NCI-H1092 treated with DMSO at 0.1 percent for 48 hours (cell line): ENCODE measurements around the gene MRPL40.
"Not testable (repeated sequence)": the region's sequence is repeated elsewhere in the genome, so short reads cannot be mapped to it uniquely, and the experiment has no call there.

Source experiments
- DNase-seq: peaks from one replicate; lab custom pipeline; 2025; lab: John Stamatoyannopoulos, UW

MRPL40 gene

DNA sequence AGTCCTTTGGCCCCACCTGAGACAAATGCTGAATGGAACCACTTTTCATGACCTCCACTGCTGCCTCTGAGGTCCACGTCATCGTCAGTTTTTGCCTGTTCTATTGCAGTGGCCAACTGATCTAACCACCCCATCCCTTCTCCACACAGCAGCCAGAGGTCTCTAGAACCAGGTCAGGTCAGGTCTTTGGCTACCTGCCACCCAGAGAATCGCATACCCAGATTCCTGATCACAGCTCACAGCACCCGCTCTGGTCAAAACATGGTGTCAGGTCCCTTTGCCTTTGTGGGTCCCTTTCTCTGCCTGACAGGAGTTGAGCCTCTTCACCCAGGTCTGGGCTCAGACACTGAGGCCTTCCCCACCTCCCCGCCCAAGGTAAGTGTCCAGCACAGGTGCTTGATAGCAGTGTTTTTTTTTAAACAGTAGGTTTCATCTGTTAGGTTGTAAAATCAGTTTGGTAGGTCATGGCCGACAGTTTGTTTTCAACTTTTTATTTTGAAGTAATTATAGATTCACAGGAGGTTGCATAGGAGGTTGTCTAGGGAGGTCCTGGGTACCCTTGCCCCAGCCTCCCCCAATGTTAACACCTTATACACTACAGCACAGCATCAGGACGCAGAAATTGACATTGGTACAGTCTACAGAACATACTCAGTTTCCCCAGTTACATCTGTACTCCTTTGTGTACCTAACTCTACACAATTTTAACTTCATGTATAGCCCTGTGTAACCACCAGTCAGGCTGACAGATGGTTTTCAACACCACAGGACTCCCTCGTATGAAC is 8.3 kb downstream of the MRPL40 start:
- DNase-seq = no peak

DNA sequence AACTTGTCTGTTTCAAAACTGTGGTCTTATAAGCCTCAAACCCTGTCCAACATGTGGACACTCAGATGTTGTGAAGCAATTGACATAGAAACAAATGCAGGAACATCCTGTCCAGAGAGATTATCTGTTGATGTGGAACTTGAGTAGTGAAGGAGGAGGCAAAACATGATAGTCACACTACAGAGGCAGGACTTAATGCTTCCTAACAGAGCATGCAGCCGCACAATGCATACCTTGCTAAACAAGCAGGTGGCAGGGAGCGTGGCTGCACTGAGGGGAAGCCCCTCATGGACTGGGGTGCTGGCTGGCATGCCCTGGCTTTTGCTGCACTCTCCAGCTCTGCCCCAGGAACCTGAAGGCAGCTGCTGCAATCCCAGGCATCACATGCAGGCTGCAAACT is 9.8 kb downstream of the MRPL40 start:
- DNase-seq = no peak

DNA sequence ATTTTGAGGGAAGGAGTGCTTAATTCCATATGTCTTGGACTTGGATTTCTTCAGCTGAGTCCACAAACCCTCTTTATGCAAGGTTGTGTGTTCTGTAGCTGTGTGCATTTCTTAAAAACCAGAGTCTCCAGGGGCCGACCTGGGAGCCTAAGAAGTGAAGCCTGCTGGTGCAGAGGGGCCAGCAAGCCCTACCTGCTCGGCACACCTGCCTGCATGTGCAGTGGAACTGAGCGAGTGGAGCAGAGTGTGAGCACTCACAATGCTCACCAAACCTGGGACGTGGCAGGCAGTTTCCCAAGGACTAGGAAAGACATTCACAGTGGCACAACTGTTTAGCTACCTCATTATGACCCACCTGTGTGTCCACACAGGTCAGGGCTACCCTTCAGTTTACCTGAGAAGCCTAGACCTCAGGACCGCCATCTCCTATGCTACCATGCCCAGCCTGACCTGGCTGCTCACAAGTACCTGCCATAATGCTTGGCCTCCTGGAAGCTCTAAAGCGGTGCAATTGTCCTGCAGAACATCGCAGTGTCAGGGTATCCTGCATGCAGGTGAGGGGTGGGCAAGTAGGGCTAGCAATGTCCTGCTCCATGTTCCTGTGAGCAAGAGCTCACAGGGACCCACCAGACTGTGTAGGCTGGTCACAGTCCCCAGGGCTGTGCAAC is 11.3 kb downstream of the MRPL40 start:
- no peak for DNase-seq

DNA sequence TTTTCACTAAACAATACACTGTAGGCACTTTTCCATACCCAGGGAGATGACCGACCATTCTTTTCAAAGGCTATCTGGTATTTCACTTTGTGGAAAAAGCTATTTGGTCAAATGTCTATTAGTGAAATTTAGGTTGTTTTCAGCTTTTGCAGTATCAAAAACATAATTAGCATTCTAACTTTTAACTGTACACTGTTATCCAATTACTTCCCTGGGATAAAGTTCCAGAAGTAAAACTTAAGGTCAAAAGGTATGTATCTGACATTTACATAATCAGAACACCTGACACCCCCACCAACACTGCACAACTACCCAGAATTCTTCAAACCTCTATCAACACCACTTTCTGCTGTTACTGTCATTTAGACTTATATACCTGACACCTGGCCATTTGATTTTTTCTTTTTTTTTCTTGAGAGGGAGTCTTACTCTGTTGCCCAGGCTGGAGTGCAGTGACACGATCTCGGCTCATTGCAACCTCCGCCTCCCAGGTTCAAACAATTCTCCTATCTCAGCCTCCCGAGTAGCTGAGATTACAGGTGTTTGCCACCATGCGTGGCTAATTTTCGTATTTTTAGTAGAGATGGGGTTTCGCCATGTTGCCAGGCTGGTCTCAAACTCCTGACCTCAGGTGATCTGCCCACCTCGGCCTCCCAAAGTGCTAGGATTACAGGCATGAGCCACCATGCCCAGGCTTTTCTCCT is 13.1 kb downstream of the MRPL40 start:
- not testable (repeated sequence) for DNase-seq

DNA sequence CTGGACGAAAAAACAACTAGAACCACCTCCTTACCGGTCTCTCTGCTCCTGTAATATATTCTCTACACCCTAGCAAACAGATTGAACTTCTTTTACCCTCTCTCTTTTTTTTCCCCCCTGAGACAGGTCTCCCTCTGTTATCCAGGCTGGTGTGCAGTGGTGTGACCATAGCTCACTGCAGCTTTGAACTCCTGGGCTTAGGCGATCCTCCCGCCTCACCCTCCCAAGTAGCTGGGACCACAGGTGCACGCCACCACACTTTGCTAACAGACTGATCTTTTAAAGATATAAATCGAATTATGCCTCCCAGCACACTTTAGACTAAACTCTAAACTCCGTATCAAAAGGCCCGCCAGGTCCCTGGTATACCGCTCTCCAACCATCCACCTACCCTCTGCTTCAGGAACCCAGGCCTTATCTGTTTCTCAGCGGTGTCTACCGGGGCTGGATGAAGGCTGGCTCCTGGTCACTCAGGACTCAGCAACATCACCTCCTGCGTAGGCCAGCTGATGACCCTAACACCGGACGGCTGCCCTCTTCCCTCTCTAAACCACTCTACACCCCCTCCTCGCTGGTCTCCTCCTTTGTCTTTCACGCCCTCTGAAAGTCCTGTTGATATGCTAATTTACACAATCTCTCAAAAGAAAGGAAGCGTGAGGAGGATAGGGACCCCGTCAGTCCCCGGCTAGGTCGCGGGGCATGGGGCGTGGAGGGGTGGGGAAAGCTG is 14.4 kb downstream of the MRPL40 start:
- no peak for DNase-seq

DNA sequence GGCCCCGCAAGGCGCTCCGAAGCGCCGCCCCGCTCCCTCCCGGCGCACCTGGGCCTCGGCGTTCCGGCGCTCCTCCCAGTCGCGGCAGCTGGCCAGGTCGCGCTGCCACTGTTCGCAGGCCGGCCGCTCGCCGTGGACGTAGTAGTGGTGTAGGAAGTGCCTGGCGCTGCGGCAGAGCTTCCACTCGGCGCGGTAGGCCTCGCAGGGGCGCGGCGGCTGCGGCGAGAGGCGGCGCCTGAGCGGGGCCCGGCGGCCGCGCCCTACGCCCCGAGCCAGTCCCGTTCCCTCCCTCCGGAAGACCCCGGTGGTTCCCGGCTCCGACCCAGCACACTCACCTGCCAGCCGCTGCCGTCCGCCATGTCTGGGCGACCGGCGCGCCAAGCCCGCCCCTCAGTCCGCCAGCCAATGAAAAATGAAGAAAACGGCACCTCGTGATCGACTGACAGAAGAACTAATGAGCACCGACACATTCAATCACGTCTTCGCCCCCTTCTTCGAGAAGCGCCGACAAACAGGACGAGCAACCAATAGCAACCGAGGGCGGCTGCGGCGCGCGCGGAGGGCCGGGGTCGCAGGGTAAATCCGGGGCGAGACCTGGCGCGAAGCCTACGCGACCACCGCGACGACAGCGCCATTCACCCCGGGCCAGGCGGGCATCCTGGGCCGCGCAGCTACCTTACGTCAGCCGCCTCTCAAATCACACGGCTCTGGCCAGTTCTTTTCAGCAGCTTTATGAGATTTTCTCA is 15.2 kb downstream of the MRPL40 start, which contains the start of gene C22orf39:
C22orf39 (minus strand) TSS at position 382 of the 746 bp plus-strand sequence; CDS start at position 359, 23 bp downstream.
- DNase-seq = peak; percentile 98

DNA sequence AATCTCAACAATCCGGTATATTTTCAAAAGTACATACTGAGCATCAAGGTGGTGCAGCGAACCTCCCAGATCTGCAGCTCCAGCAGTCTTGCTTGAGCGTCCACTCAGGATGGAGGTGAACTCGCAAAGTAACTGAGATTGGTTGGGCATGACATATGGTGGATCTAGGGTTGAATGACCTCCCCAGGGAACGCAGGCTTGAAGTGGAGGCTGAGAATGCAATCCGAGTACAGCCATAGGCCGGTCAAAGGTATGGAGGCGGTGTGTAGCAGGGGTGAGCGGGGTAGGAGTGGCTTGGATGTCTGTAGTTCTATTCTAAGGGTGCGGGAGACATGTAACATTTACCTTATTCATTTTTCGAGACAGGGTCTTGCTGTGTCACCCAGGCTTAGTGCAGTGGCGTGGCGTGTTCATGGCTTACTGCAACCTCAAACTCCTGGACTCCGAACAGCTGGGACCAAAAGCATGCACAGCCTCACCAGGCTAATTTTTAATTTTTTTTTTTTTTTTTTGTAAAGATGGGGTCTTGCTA is 15.8 kb downstream of the MRPL40 start:
- DNase-seq = peak; percentile 88

DNA sequence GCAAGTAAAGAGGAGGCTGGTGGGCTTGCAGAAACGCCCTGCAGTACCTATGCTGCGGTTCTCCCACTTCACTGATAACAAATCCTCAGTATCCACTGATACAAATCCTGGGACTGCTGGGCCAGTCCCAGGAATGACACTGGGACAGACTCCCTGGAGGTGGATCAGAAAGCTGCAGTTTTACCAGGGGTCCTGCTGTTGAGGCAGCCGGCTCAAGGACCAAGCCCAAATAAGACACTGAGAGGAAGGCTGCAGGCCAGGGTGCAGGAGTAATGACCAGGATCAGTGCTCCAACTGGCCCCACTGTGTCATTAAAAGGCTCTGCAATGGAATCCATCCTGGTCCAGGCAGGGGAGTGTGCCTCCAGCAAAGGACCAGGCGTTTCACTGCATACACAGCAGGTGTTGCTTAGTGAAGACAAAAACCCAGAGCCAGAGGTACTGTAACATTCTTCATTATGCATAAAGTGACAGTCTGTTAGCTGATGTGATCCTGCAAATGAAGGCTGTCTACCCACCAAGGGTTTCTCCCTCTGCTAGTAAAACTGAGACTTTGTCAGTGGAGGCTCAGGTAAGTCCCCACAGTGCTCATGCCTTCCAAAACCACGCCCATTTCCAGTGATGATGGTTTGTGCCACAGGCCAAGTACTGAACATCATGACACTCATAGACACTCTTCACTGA is 16.5 kb downstream of the MRPL40 start:
- no peak for DNase-seq

DNA sequence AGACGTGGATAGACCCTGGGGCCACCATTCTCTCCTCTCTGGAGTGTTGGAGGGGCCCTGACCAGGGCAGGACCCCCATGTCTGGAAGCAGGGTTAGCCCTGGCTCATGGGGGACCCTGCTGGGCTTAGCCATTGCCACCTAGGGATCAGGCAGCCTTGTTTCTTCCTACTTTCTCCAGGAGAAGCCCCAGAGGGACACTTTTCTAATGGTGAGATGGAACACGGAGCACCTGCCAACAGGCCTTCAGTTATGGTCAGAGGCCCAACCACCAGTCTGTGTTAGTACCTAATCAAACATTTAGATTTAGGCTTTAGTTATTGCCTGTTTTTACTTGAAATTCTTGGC is 17.1 kb downstream of the MRPL40 start:
- DNase-seq = no peak

DNA sequence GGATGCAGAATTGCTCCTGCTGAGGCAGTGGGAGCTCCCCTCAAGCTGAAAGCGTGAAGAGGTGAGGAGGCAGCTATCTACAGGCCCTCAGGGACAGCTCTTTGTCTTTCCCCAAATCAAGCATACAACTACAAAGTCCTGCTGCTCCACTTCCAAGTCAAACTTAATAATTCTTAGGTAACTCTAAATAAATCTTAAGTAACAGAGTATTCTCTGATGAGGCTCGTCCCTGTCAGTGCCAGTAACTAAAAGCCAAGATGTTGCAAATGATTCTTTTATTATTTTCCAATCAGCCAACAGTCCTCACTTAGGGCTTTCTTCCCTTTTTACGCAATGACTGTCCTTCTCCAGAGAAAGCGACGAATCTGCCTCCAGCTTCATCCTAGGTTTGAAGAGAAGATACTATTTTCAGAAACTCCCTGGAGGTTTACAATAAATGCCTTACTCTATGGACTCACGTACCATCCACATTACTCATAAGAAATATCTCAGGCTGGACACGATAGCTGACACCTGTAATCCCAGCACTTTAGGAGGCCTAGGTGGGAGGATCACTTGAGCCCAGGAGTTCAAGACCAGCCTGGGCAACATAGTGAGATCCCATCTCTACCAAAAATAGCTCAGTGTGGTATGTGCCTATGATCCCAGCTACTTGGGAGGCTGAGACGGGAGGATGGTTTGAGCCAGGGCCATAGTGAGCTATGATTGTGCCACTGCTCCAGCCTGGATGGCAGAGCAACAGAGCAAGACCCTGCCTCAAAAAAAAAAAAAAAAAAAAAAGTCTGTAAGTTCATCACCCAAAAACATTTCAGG is 18.2 kb downstream of the MRPL40 start:
- DNase-seq = no peak

DNA sequence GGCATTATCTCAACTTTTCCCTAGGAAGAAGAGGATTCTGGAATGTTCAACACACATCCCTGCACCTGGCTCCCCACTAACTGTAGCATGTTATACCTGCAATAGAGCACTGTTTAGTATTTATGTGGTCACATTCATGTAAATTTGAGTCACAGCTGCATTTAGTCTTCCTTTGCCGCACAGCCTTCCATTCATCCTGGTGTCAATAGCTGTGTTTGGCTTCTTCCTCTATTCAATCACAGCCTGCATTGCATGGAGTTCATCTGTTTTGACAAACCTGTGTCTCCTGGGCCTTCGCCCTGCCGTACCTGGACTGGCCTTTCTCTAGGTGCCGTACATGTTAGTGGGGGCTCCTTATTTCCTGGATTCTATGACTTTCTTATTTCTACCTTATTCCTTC is 19.2 kb downstream of the MRPL40 start:
- no peak for DNase-seq

DNA sequence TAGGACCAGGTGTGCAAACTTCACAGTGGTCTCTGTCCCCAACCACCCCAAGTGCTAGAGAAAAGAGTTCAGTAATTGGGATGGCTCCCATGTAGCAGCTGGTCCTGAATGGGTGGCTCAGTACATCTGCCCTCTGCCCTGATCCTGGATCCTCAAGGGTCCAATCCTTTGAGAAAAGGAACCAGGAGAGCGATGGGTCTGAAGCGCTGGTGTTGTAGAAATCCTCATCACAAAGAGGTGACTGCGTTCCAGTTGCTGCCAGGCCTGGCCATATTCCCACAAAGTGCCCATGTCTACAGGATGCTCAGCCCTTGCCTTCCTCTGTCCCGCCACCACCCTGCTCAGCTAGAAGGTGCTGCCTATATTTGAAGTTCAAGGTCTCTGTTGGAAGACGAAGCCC is 21.4 kb downstream of the MRPL40 start:
- no peak for DNase-seq

DNA sequence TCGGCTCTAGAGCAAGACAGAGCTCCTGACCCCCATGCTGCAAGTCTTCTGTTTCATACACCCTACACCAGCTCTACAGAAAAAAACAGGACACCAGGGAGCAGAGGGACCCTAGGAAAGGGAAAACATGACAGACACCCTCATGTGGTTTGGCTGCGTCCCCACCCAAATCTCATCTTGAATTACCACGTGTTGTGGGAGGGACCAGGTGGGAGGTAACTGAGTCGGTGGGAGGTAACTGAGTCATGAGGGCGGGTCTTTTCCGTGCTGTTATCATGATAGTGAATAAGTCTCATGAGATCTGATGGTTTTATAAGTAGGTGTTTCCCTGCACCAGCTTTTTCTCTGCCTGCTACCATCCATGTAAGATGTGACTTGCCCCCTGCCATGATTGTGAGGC is 21.8 kb downstream of the MRPL40 start:
- no peak for DNase-seq

DNA sequence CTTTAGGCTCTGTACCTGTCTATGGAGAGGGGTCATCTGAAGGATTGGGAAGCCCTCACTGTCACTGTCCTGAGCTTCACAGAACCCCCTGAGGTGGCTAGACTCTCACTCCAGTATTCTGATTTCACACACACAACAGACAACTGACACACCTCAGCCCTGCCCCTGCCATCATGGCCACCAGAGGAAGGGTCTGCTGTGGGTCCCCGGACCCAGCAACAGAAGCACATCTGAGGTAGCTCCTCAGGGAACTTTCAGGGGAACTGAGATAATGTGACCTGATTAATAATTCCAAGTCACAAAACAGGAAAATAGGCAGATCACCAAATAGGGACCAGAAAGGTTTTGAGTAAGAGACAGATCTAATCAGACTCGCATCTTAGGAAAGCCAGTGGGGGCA is 22.7 kb downstream of the MRPL40 start:
- DNase-seq = no peak

DNA sequence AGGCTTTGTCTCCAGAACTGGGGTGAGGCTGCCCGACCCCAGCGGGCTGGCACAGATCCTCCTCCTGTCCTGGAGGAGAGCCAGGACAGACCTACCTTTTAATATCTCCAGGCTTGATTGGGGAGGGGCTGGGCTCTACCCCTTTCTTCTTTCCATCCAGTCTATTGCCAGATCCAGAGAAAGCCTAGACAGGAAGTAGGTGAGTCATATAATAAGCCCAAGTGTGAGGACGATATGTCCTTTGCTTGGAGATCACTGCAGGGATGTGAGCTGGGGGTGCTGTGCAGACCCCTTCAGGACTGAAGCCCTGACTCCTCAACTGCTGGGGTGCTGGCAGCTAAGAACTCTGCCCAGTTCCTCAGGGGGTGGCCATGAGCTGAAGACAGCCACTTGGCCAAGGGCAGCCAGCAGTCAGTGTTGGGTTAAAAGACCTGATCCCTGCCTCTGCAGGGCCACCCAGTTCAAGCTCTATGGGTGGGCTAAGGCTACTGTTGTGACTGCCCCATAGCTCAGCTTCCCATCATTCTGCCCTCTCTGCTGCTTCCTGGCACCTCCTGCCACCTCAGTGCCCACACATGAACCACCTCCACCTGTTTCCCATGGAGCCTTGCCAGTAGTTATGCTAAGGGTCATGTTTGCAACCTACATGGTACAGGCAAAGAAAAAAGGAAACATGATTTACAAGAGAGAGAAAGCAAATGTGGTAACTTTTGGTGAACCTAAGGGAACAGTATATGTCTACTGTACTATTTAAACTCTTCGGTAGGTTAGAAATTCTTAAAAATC is 23.4 kb downstream of the MRPL40 start:
- DNase-seq = no peak

DNA sequence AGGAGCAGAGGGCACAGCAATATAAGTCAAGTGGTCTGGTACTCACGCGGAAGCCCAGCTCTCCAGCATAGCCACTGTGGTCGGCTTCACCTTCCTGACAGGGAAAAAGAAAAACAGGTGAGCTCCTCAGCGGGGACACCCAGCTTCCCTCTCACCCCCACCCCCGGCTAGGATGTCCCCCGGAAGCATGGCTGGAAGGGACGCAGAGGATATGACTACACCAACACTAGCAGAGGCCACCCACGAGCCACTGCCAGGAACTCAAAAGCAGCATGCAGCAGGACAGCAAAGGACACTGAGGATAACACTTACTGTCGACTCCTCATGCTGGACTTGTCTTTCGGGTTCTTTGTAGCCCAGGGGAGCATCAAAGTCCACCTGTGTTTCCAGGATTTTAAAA is 24.2 kb downstream of the MRPL40 start:
- no peak for DNase-seq

DNA sequence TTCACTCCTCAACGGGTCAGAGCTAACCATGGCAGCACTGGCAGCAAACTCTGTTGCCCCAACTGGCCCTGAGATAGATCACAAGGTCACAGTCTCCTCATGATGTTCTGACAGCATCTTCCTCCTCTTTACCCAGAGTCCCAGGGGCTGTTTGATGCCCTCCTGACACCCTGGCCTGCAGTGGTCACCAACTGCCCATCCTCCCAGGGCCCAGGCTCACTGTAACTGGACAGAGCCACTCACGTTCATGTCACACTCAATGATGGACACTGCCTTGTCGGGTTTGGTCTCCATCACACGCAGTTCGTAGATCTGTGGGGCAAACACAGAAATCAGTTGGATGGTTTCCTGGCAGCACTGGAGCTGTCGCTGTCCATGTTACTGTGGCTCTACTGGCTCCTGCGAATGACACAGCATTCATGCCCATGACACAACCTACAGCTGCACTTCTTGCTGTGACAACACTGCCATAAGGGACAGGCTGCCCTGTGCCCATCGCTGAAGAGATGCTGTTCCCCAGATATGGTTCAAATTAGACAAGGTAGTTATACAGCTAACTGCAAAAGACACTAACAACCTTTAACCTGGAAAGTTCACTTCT is 25.6 kb downstream of the MRPL40 start:
- no peak for DNase-seq

DNA sequence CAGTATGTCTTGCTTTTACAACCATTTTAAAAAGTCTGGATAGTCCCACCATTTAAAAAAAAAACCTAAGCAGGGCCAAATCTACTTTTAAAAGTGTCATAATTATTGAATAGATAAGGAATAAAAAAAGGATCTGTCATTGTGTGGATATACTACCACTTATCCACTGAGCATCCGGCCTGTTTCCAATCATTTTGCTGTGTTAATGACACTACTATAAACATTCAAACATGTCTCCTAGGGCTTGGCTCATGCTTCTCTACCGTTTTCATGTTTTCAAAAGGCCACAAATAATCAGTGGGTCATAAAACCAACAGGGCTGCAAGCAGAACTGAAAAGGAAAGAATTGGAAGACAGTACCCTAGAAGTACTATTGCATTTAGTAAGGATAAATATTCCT is 27.7 kb downstream of the MRPL40 start:
- no peak for DNase-seq

DNA sequence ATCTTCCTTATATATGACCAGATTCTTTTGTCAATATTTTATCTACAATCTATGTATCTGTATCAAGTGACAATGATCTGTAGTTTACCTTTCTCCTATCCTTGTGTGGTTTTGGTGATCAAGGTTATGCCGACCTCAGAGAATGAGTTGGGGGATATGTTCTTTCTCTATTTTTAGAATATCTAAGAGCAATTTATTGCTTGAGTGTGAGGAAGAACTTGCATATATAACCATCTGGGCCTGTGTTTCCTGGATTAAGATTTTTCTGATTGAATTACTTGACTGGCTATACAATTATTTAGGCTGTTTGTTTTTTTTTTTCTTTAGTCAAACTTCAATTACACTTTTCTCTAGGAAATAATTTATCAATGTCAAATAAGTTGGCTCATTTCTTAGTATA is 29.2 kb downstream of the MRPL40 start:
- DNase-seq = no peak
